Measurements from ENCODE around the gene RRAS2. TPM values are rescaled to one million over a fixed set of nuclear protein-coding genes. Genes with fewer than 3 reads are reported as not detected.
"Not testable (repeated sequence)": the region's sequence is repeated elsewhere in the genome, so short reads cannot be mapped to it uniquely, and the experiment has no call there.

RRAS2 gene
- total and polyA plus RNA-seq, 2 donors (not counting 3 experiments of a cell fraction or from before 2014, with no cell fraction given) = 30.1 to 80.5 TPM

GRCh38 chr11:14406116-14406515 lies 47.1 kb upstream of the RRAS2 start:
- intact Hi-C loops (cut with micrococcal nuclease); H3K36me3 ChIP-seq (ENCODE audit: control insufficient read depth in 2 of 2, extremely low read depth in 1 of 2, insufficient read depth in 2 of 2, low read length in 2 of 2); dilution Hi-C loops (cut with MboI; ENCODE audit: extremely low pct_ligation_motif_present, low sequenced_read_pairs); BruUV-seq (replicated peaks); H4K20me1 ChIP-seq (replicated peaks; ENCODE audit: control insufficient read depth, extremely low read depth, insufficient read depth, low read length); H3K4me2 ChIP-seq (ENCODE audit: insufficient read depth, low read length); DNase-seq (ENCODE audit: low read depth, low spot score); H3K4me1 ChIP-seq (ENCODE audit: control insufficient read depth, extremely low read depth, insufficient read depth, low read length); FAIRE-seq; H3K4me3 ChIP-seq (replicated peaks in 1 of 3; ENCODE audit: insufficient read depth in 1 of 3, low read depth in 1 of 3, low read length in 3 of 3); H3K79me2 ChIP-seq (ENCODE audit: control insufficient read depth, insufficient read depth, low read length); H3K9me1 ChIP-seq (replicated peaks; ENCODE audit: control insufficient read depth, extremely low read depth, insufficient read depth, low read length); H2AFZ ChIP-seq (ENCODE audit: low read depth, low read length); H3K9ac ChIP-seq (replicated peaks; ENCODE audit: extremely low read depth, insufficient read depth, low read length); POLR2A ChIA-PET; H3K27ac ChIP-seq (ENCODE audit: insufficient read depth, low read depth, low read length); H3K27me3 ChIP-seq (ENCODE audit: control insufficient read depth in 2 of 2, insufficient read depth in 2 of 2, low read length in 2 of 2); H3K9me3 ChIP-seq (replicated peaks; ENCODE audit: control insufficient read depth, insufficient read depth, low read length): not testable (repeated sequence)
- CTCF ChIA-PET = interaction anchor here (1.3 to 1.6 kb wide), 2 partner anchors 13 to 106 kb away, joined by 3 to 6 read pairs; no protein-coding TSS in a partner anchor

- H3K9me3 ChIP-seq (replicated peaks; ENCODE audit: control insufficient read depth, insufficient read depth, low read length); intact Hi-C loops (cut with micrococcal nuclease); H3K36me3 ChIP-seq (ENCODE audit: control insufficient read depth in 2 of 2, extremely low read depth in 1 of 2, insufficient read depth in 2 of 2, low read length in 2 of 2); H3K27me3 ChIP-seq (ENCODE audit: control insufficient read depth in 2 of 2, insufficient read depth in 2 of 2, low read length in 2 of 2); POLR2A ChIA-PET; H3K9me1 ChIP-seq (replicated peaks; ENCODE audit: control insufficient read depth, extremely low read depth, insufficient read depth, low read length); H3K4me1 ChIP-seq (ENCODE audit: control insufficient read depth, extremely low read depth, insufficient read depth, low read length); FAIRE-seq; BruUV-seq (replicated peaks); H3K4me3 ChIP-seq (replicated peaks in 1 of 3; ENCODE audit: insufficient read depth in 1 of 3, low read depth in 1 of 3, low read length in 3 of 3); H3K79me2 ChIP-seq (ENCODE audit: control insufficient read depth, insufficient read depth, low read length); H2AFZ ChIP-seq (ENCODE audit: low read depth, low read length); H4K20me1 ChIP-seq (replicated peaks; ENCODE audit: control insufficient read depth, extremely low read depth, insufficient read depth, low read length); H3K4me2 ChIP-seq (ENCODE audit: insufficient read depth, low read length); DNase-seq (ENCODE audit: low read depth, low spot score); dilution Hi-C loops (cut with MboI; ENCODE audit: extremely low pct_ligation_motif_present, low sequenced_read_pairs); H3K27ac ChIP-seq (ENCODE audit: insufficient read depth, low read depth, low read length); H3K9ac ChIP-seq (replicated peaks; ENCODE audit: extremely low read depth, insufficient read depth, low read length): not testable (repeated sequence)
- CTCF ChIA-PET = interaction anchor here (0.7 kb wide), 1 partner anchor 27 kb away, joined by 3 read pairs; no protein-coding TSS in a partner anchor
Observed at GRCh38 chr11:14403528-14403927, 44.5 kb upstream of the RRAS2 start.

GRCh38 chr11:14399087-14399486 lies 40.1 kb upstream of the RRAS2 start:
- BruUV-seq (replicated peaks) = no TSS peak
- H3K27me3 ChIP-seq (ENCODE audit: control insufficient read depth in 2 of 2, insufficient read depth in 2 of 2, low read length in 2 of 2) = no peaks in the 10 kb centered on the region
- no peak overlapping the region for H3K27ac ChIP-seq (ENCODE audit: insufficient read depth, low read depth, low read length)
- H3K79me2 ChIP-seq (ENCODE audit: control insufficient read depth, insufficient read depth, low read length) = no peaks in the 10 kb centered on the region
- H3K4me2 ChIP-seq (ENCODE audit: insufficient read depth, low read length) = no peak overlapping the region
- no peaks in the 10 kb centered on the region for H4K20me1 ChIP-seq (replicated peaks; ENCODE audit: control insufficient read depth, extremely low read depth, insufficient read depth, low read length)
- H3K9ac ChIP-seq (replicated peaks; ENCODE audit: extremely low read depth, insufficient read depth, low read length) = no peak overlapping the region
- no peak overlapping the region for H3K4me3 ChIP-seq (replicated peaks in 1 of 3; ENCODE audit: insufficient read depth in 1 of 3, low read depth in 1 of 3, low read length in 3 of 3)
- FAIRE-seq = no peak
- TF ChIP-seq POLR2AphosphoS5 (IDR thresholded peaks at IDR 0.05; ENCODE audit: insufficient read depth, low read depth, low read length) (no peak), MYC (IDR thresholded peaks at IDR 0.05; ENCODE audit: low read depth, low read length) (no peak), FOS (IDR thresholded peaks at IDR 0.05; ENCODE audit: borderline replicate concordance, insufficient read depth, low read length) (no peak), JUN (IDR thresholded peaks at IDR 0.05; ENCODE audit: borderline replicate concordance, insufficient read depth, insufficient read length, low read depth) (no peak), GATA2 (IDR thresholded peaks at IDR 0.05; ENCODE audit: insufficient read depth, insufficient read length, low read depth, low read length) (no peak), MAX (IDR thresholded peaks at IDR 0.05; ENCODE audit: insufficient read depth, insufficient read length) (no peak), EZH2 (IDR thresholded peaks at IDR 0.05; ENCODE audit: borderline replicate concordance, low read depth, low read length, severe bottlenecking) (no peak)
- dilution Hi-C loops (cut with MboI; ENCODE audit: extremely low pct_ligation_motif_present, low sequenced_read_pairs) (no loop called here), intact Hi-C loops (cut with micrococcal nuclease) (no loop called here)
- no peaks in the 10 kb centered on the region for H3K36me3 ChIP-seq (ENCODE audit: control insufficient read depth in 2 of 2, extremely low read depth in 1 of 2, insufficient read depth in 2 of 2, low read length in 2 of 2)
- no peak overlapping the region for H2AFZ ChIP-seq (ENCODE audit: low read depth, low read length)
- no peak for DNase-seq (ENCODE audit: low read depth, low spot score)
- ChIA-PET CTCF (interaction anchor here (0.9 to 1.4 kb wide), 2 partner anchors 14 to 99 kb away, joined by 3 read pairs; no protein-coding TSS in a partner anchor), POLR2A (no interaction called here)
- no peaks in the 10 kb centered on the region for H3K9me3 ChIP-seq (replicated peaks; ENCODE audit: control insufficient read depth, insufficient read depth, low read length)
- peaks cover 7% of the 10 kb centered on the region for H3K4me1 ChIP-seq (ENCODE audit: control insufficient read depth, extremely low read depth, insufficient read depth, low read length)
- H3K9me1 ChIP-seq (replicated peaks; ENCODE audit: control insufficient read depth, extremely low read depth, insufficient read depth, low read length) = no peaks in the 10 kb centered on the region

Data from endothelial cell of umbilical vein (primary cell).